Activated naive CD4-positive, alpha-beta T cell (primary cell): ENCODE results near the gene KAT7.
A peak's percentile ranks its signal among the peaks of the same experiment; 100 is the strongest.

ENCODE experiments used
- DNase-seq, 4 experiments: peaks; one replicate each; lab custom pipeline; 2025; lab: John Stamatoyannopoulos, UW

The KAT7 gene

DNA sequence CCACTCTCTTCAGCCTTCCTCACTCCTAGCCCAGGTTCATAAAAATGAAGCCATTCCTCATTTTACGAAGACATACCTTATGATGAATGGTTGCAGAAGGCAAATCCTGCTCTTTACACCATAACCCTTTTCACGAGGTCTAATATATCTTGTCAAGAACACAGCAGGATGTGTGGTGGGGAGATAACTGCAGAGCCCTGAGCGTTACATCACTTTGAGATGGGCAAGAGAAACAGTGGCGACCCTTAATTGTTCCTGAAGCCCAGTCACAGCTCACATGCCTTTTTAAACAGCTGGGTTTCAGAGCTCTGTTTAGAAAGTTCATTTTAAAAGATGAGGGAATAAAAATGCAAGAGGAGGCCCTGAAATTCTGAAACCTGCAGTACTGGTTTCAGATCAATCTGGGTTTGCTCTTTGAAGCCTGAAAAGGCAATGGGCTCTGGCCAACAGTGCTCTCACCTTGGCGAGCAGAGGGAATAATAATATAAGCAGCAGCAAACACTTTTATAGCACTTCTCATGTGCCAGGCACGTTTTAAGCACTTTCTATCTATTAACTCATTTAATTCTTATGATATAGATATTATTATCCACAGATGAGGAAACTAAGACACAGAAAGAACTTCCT, 27.4 kb upstream of the KAT7 start:
- DNase-seq: no peak

DNA sequence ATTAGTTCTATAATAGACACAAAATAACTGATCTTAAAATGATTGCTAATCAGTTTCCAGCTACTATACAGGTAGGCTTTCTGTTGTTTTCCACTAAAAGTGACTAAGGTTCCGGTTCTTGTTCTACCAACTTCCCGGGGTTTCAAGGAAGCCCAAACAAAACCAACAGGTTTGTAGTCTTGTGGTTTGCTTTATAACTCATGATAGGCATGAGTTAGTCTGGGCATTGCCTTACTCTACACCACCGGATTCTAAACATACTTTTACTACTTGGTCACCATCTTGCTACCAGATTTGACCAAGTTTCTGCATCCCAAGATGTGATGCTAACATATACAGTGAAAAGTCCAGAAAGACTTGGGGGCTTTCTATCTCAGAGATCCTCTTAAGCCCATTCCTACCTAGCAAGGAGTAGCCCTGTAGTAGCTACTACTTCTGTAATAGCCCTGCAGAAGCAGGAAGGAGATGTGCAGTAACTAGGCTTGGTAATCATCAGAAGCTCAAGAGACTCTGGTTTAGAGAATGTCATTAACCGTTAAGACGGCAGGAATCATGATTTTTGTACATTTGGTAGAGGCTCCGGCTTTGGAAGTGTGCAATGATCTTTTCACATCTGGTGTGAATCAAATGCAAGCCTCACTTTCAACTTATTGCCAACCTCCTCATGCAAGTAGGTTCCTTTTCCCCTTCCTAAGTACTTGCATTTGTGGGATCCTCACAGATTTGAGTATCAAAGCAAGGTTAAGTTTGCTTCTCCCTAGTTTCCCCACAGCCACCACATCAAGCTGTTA, 26.1 kb upstream of the KAT7 start:
- DNase-seq: no peak

DNA sequence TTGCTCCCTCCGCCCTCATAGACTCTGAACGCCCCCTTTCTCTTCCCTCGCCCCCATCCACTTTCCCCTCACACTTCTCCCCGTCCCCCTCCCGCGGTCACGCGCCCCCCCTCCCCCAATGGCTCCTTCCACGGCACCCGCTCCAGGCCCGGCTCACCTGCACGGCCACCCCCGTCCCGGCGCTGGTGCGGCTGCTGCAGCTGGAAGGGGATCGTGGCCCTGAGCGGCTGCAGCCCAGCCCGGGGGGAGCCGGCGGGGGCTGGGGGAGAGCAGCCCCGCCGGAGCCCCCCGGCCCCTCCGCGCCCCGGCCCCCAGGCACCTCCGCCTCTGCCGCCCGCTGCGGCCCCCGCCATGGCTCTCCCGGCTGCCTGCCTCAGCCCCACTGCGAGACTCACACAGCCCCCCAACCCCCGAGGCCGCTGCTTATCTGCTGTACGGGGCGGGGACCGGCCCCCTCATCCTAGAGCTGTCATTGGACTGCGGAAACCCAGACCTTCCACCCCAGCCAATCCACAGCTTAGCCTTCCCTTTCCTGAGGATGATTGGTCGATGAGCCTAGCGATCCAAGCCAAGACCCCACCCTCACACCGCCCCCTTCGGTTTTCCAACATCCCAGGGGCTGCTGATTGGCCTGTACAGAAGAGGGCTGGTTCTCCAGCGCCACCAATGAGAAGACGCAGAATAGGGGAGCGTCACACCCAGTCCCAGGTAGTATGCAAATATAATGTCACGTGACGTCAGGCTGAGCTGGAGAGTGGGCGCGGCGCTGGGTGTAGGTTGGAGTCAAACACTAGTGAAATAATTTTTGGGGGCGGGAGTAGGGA, 24.5 kb upstream of the KAT7 start, which contains the start of gene FAM117A:
Gene FAM117A (minus strand): TSS at position 397 of the 824 bp plus-strand sequence. CDS start 44 bp downstream, at position 353.
- peak; percentile 77 to 90 (median 88) for DNase-seq

DNA sequence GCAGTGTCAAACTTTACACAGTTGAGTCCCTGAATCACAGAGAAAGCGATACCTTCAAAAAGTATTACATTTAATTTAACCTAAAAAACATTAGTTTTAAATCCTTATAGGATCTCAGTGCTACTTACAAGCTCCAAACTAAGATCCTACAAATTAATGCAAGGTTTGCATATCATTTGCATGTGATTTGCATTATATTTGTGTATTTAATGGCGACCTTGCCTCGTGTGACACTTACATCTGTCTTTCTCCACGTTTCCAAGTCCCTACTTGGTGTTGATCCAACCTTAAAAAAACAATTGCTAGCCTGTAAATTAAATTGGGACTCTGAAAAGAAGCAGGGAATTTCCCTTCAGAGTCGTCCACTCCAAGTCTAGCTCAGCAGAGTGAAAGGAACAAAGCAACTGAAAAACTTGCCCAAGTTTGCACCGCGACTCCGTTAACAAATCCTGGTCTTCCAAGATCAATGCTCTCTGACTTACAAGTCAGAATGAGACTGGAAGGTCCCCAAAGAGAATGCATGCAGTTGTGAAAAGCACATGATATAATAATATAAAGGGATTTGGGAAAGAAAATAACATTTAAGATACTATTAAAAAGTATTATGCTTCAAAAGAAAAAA, 23.8 kb upstream of the KAT7 start:
- no peak for DNase-seq

DNA sequence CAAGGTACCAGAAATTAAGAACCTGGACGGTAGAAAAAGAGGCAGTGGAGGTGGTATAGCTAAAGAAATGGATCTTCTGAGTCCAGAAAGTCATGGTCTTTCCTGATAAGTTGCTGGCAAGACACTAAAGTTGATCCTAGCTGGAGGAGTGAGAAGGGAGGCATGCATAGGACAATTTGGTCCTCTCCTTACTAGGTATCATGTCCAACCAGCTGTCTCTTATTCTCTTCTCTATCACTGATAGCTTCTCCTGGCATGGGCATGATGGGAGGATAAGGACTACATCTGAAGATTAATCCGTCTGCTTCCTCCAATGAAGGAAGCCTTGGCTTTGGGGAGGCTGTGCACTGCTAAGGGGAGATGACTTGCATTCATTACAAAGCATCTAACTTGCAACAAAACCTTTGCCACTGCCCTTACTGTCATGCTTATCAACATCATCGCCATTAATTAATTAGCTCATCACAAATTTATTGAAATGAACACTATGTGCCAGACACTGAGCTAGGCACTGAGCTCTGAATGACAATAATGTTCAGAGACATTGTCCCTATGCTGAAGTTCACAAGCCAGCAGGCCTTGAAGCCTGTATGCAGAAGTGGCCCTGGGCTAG, 21.5 kb upstream of the KAT7 start:
- DNase-seq: no peak

DNA sequence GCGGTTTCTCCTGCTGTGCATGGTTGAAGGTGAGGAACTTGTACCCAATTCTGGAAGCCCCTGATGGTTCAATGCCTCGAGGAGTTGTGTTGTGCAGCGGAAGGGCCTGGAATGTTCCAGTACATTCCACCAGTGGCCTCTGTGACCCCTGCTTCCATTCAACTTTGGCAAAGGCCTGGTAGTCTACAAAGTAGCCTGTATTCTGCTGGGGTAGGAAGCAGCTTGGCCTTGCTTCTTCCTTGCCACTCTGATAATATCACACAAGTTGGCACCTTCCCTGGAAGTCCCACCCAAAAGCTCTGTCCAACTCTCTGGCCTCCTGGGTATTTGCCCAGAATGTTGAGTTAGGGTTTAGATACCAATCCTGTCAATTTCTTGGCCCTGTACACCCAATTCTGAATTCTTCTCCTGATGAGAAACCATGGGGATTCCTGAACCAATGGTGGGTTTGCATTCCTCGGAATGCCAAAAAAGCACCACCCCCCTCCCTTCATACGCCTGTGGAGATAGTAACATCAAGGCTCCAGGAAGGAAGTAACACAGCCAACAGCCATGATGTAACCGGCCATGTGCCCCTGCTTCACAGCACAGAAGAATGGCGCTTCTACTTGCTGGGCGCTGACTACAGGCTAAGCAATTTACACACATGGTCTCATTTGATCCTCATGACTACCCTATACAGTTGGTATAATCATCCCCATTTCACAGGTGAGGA, 12.8 kb upstream of the KAT7 start:
- no peak for DNase-seq

DNA sequence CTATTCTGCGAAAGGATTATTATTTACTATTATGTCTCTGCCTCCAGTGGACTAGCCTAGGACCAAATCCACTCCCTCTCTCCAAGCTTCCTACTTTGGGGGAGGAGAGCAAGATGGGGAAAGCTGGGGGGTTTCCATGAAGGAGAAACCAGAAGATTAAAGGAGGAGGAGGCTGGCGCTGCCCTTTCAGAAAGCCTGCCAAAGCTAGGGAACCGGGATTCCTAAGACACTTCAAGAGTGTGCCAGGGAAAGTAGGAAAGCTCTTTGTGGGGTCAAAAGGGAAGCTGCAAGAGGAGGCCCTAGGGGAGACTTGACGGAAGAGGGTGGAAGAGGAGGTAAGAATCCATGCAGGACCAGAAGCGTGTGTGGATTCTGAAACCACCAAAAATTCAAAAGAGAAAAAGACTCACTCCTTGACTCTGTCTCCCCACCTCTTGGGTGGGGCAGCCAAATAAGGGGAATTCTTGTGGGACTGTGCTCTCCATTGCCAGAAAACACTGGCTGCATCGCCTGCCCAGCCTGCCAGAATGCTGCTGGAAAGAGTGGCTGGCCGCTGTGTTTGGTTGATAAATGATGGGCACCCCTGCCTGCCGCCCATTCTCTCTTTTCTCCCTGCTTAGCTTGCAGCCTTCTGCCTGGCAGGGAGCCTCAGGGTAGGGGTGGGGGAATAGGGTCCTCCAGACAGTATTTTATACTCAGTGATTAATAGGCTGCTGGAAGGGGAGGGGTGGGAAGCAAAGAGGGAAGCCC, 11.8 kb upstream of the KAT7 start:
- DNase-seq: no peak

DNA sequence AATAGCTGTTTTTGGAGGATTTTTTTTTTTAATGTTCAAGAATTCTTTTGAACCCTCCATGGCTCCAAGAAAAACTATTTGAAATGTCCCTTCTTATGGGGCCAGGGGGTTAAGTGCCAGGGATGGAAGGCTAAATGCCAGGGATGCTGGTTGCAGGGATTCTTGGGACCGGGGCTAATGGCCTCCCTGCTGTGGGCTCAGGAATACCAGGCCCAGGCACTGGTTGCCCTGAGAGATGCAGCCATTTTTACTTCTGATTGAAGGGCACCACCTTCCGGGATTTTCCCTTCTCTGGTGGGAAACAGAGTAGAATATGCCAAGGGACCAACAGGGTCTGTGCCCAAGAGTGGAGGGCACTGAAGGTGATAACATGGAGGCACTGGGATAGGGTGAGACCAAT, 10.9 kb upstream of the KAT7 start:
- DNase-seq: no peak

DNA sequence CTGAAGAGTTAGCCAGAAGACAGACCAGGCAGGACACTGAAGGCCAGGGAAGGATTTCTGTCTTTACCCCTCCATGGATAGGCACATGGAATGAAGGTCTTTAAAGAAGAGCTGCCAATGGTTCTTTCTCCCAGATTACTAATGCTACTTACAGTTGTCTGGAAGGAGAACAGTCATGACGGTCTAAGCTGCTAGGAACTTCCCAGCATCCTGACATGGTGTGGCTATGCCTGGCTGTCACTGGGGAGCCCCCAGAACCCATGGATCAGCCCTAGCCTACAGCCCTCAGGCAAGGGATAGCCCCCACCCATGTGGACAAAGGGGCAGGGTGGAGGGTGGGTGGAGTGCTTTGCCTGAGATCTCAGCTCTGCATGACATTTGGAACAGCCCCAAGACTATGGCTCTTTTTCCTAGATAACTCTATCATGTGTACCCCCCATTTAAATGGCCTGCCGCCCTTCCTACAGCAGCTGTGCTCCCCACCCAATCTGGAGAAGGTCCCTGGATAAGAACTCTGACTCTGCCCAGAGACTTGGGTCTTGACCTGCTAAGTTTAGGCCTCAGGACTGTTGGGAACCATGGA, 9.2 kb upstream of the KAT7 start:
- no peak for DNase-seq

DNA sequence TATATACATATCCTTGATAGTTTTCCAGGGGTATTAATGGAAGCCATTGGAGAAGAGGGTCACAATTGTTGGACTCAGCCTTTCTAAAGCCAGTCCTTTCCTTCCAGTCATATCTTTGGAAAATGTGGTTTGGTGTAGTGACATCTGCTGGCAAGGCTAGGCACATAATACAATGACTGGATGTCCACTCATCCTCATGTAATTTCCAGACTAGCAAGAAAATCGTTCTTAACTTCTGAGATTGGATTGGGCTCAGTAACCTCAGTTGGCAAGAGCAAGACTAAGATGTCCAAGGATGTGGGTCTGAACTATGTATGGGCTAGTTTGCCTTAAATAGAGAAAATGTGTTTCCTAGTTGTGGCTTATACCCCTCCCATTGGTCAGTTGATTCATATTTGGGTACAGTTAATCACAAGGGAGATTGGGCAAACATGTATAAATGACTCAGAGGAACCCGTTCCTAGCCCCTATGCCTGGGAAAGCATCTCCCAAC, 8.7 kb upstream of the KAT7 start:
- DNase-seq: no peak

DNA sequence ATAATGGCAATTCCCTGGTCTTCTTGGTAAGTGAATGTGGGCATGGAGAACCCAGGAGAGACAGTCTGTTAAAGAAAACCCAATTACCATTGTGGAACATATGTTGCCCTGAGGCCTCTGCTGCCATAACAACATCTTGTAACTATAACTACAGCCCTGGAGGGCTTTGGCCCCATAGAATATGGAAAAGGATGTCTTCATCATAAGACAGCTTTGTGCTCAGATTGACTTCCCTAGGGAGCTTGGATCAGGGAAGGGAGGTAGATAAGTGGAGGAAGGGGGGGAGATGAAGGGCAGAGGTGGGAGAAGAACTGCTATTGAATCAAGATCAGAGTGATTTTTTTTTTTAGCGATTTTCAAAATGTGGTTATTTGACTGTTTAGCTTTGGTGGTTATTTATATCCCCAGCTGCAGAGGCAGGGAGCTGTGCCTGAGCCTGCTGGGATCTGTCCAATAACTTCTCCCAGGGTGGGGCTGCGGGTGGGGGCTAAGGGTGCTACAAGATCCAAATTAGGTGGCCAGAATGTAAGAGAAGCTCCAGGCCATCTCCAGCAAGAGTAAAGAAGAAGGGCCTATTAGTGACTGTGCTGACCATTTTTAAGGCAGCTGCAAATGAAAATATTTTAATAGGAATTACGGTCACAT, 5.3 kb upstream of the KAT7 start:
- DNase-seq: no peak

DNA sequence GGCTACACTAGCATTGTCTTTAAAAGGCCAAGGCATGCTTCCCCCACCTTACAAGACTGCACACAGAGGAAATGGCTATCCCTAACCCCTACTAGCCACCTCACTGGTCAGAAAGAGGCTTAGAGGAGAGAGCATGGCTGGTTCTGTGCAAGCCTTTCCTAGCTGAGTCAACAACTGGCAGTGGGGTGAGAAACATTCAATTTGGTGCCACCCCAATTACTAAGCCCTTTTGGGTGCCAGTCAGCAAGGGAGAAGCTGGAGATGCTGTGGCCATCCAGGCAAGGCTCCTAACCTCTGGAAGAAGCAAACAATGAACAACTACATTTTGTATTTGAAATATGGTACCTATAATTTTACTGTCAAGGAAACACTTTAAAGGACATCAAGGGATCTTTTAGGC, 4.7 kb upstream of the KAT7 start:
- no peak for DNase-seq

DNA sequence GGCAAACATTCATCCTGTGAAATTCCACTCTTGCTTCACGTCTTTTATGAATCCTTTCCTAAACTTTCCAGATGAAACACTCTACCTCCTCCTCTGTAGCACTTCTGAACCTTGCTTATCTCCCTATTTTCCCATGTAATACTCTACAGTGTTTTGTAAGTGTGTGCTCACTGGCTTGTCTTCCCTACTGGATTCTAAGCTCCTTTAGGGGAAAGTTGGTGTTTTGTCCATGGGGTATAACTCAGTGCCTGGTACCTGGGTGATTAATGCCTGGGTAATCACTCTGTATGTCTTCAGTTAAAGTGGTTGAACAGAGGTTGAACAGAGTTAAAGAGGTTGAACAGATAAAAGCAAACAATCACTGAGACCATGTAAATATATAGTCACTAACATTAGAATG, 3.8 kb upstream of the KAT7 start:
- DNase-seq: no peak

DNA sequence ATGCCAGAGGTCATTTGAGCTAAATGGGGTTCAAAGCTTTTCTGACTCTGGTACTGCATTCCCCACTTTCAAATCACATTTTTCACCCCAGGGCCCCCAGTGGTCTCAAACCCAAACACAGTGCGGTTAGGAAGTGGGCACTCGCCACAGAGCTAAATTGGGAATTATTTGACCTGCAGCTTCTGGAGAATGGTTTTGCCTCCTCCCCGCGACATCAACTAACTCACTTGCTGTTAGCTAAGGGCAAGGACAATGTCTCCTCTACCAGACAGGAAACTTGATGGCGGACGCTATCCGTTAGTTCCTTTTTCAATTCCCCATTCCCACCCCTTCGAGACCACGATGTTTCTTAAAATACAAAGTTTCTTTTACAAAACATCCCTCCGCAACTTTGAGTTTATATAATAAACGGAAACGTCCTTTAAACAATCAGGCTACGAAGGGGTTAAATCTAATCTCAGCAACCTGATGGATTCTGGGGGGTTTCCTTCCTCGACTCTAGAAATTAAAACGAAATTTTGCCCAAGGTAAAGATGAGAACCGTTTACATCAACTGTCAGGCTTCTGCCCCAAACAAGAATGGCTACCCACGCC, 500 bp upstream of the KAT7 start:
- DNase-seq: no peak

DNA sequence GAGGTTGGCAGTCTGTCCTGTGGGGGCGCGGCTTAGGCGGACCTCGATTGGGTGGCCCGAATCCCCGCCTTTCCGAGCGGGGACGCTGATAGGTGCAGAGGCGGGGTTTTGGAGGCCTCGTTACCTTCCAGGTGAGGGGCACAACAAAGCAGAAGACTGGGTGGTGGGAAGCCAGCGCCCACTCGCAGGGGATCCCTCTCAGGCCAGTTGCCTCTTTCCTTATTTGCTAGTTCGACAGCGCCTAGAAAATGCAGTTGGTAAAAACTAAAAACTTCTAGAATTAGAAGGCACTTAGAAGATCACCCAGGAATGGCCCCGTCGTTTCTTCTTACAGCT, 730 bp downstream of the KAT7 start:
- DNase-seq: no peak

DNA sequence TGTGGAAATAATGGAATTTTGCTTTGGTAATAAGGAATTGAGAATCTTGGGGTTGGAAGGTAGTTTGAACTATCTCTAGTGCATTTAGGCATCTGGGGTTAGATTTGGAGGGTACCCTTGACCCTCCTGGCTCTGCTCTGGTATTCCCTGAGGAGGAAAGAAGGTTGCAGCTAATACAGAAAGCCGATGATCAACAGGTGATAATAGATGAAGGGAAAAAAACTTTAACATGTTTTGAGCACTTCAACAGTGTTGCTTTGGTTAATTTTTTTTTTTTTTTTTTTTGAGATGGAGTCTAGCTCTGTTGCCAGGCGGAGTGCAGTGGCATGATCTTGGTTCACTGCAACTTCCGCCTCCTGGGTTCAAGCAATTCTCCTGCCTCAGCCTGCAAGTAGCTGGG, 4.8 kb downstream of the KAT7 start:
- no peak for DNase-seq

DNA sequence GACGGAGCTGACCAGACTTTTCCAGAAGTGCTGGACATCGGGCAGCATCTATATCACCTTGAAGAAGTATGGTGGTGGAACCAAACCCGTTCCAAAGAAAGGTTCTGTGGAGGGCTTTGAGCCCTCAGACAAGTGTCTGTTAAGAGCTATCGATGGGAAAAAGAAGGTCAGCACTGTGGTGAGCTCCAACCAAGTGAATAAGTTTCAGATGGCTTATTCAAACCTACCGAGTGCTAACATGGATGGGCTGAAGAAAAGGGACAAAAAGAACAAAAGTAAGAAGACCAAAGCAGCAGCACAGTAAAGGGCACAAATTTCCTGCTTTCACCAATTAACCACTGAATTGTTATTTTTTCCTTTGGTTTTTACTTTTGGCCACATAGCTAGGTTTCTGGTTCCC, 6.9 kb downstream of the KAT7 start:
- DNase-seq: no peak

DNA sequence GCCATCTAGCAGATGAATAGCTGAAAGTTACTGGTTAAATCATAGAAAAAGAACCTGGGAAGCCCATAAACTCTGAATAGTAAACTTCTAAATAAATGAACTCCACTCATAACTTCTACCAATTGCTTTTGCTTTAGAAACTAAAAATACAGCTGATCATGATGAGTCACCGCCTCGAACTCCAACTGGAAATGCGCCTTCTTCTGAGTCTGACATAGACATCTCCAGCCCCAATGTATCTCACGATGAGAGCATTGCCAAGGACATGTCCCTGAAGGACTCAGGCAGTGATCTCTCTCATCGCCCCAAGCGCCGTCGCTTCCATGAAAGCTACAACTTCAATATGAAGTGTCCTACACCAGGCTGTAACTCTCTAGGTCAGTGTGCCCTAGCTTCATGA, 9.7 kb downstream of the KAT7 start:
- DNase-seq: no peak

DNA sequence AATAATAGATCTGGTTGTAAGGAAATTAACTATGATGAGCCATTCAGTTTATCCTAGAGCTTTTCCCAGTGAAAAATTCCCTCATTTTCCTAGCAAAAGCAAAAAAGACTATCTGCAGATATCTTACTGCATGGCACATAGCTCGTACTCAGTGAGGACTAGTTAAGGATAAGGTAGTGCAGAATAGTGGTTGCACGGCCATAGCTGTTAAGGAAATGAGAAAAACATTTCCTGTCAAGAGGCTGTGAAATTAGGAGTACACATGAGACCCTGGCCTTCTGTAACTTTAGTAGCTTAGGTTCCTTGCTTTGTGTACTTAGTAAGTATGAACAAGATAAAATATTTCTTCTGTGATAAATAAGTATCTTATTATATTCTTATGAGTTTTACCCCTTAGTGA, 10.3 kb downstream of the KAT7 start:
- no peak for DNase-seq
